Neural progenitor cell (in vitro differentiated cells): ENCODE measurements around the gene PPM1F.

Experiments
- CTCF ChIP-seq: fragments of 200-600 bp; sonication (generic); IDR thresholded peaks from 2 replicates; pipeline ENCODE4 v1.5.1; 2017; ENCODE audit warnings: antibody characterized with exemption, mild to moderate bottlenecking
- EZH2 ChIP-seq: fragments of 200-600 bp; sonication (generic); IDR thresholded peaks from 2 replicates; pipeline ENCODE4 v1.6.1; 2017; ENCODE audit warnings: antibody characterized with exemption, mild to moderate bottlenecking, moderate library complexity
- EZH2phosphoT487 ChIP-seq: fragments of 200-600 bp; sonication (generic); IDR thresholded peaks from 2 replicates; pipeline ENCODE4 v1.6.1; 2017; ENCODE audit warnings: antibody characterized with exemption

GRCh38 chr22:21966643-21967516, 14.2 kb upstream of the PPM1F start:
- TF ChIP-seq EZH2 = no peak
- TF ChIP-seq CTCF = no peak
- no peak for TF ChIP-seq EZH2phosphoT487
